NCI-H1092 (cell line): ENCODE results near the gene RBFOX1.

Source experiments
- DNase-seq: peaks from one replicate; lab custom pipeline; 2025; lab: John Stamatoyannopoulos, UW

The RBFOX1 gene

GRCh38 chr16:7334801-7335560 is 2.3 kb downstream of the RBFOX1 start:
- no peak for DNase-seq

- no peak for DNase-seq
Observed at GRCh38 chr16:7335991-7336634, 3.5 kb downstream of the RBFOX1 start.

DNA sequence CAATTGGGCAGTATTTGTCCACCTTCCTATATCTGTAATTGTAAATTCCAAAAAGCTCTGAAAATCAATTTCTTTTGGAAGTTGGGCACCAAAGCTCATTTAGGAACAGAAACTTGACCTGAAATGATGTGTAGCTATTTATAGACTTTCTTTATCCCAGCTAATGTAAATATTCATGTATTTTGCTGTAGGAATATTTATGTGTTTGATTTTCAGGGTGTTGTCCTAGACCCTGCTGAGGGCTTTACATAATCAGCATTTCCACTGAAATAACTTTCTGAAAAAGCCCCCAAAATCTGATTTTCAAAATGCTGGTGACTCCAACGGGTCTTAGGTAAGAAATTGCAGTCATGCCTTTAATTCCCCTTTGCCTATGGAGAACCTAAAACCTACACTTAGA is 4.1 kb downstream of the RBFOX1 start:
- no peak for DNase-seq

DNA sequence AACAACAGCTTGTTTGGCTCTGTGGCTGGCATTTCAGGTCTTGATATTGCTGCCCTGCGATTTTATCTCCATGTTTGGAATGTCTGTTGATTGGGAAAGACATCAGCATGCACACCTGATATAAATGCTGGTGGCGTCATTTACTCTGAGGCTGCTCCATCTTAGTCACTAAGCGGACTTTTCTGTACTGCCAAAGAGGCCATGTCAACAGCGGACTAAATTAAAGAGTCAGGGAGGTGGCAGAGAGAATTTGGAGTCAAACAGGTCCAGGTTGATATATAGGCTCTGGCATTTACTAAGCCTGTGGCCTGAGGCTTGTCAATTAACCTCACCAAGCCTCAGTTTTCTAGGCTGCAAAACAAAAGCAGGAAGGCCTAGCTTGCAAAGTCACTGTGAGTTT is 6.2 kb downstream of the RBFOX1 start:
- DNase-seq, result no peak

DNA sequence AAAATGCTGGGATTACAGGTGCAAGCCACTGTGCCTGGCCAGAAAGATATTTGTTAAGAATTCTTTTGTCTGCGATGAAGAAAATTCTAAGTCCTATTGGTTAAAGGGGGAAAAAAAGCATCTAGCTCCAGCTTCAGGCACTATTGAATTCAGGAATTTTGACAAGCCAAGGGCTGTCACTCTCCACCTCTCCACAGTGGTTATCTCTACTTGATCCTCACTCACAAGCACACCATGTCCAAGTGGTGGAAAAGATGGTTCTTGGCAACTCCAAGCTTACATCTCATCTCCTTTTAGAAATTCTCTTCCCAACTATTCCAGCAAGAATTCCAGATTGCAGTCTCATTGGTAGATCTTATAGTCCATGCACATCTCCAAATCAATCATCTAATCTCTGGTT is 7.1 kb downstream of the RBFOX1 start:
- no peak for DNase-seq

- no peak for DNase-seq
Observed at GRCh38 chr16:7340938-7341337, 8.3 kb downstream of the RBFOX1 start.

GRCh38 chr16:7342598-7342997 is 10.0 kb downstream of the RBFOX1 start:
- DNase-seq, result no peak

- DNase-seq, result no peak
Observed at GRCh38 chr16:7343243-7343642, 10.6 kb downstream of the RBFOX1 start.

DNA sequence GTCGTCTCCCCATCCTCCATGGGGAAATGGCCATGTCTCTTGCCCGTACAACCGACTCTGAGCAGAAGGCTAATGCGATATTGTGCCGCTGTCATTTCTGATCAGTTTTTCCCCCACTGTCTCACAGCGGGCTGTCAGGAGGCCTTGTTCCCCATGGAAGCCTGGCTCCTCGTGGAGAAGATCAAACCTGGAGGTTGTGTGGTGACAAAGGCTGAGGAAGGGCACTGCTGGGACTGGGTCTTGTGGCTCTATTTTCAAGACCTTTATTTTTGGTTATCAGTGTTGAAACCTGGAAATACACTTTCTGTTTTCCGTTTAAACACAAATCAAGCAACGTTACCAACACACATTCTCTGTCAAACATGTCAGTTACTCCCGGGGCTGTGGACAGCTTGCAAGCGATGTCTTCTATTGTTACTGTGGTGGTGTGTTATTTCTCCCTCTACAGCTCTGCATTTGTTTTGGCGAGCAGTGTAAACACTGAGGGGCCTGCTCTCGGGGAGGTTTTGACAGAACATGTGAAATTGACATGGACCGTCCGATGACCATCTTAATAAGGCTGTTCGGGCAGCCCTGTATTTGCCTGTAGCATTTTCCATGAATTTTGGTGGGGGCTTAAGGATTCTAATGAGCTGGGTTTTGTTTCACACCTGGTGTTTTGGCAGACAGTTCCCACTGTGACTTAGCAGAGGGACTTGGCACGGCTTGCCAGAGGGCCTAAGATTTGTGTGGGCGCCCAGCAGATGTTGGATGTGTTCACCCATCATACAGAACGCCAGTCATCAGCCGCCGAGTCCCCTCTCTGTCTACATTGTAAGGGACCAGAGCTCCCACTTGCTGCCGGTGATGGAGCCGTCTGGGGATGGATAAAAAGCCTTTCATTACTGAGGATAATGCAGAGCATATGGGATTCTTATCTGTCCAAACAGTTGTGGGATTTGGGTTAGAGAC is 12.5 kb downstream of the RBFOX1 start:
- DNase-seq, result peak; percentile 73

DNA sequence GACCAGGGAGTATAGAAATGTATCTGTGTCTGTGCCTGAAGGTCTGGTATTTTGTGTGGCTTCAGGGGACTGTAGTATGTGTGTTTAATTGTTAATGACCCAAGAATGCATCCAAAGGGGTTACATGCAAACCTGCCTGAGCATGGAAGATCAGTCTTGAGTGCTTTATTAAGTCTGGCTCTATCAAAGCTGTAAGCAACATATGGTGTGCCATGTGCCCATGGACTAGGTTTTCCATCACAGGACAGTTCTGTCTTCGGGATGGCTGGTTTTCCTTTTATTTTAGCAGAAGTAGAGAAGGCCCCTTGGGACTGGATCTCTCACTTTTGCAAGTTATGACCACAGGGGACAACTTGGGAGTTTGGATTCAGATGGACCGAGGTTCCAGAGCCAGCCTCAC is 18.2 kb downstream of the RBFOX1 start:
- no peak for DNase-seq

- no peak for DNase-seq
Observed at GRCh38 chr16:7351610-7352510, 19.2 kb downstream of the RBFOX1 start.

- no peak for DNase-seq
Observed at GRCh38 chr16:7355758-7356157, 23.1 kb downstream of the RBFOX1 start.

DNA sequence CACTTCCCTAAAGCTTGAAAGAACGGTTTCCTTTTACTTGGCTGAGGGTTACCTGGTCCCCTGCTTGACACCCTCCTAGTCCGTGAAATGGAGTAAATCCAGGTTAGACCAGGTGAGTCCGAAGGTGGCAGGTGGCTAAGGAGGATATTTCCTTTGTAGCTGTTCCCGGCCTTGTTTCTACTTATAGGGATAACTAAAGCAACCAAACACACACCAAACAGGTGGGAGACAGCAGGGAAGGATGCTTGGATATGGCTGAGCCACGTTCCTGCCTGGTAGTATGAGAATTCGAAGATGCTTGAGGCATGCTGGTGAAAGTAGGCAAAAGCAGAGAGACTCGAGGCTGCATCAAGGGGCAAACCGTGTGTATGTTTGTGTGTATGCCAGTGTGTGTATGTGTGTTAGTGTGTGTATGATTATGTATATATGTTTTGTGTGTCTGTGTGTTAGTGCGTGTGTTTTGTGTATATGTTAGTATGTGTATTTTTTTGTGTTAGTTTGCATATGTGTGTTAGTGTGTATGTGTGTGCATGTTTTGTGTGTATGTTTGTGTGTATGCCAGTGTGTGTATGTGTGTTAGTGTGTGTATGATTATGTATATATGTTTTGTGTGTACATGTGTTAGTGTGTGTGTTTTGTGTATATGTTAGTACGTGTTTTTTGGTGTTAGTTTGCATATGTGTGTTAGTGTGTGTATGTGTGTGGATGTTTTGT is 28.9 kb downstream of the RBFOX1 start:
- no peak for DNase-seq

- no peak for DNase-seq
Observed at GRCh38 chr16:7362231-7362630, 29.6 kb downstream of the RBFOX1 start.

- peak; percentile 80 for DNase-seq
Observed at GRCh38 chr16:7363422-7364417, 31.1 kb downstream of the RBFOX1 start.

GRCh38 chr16:7366041-7366440 is 33.4 kb downstream of the RBFOX1 start:
- no peak for DNase-seq

DNA sequence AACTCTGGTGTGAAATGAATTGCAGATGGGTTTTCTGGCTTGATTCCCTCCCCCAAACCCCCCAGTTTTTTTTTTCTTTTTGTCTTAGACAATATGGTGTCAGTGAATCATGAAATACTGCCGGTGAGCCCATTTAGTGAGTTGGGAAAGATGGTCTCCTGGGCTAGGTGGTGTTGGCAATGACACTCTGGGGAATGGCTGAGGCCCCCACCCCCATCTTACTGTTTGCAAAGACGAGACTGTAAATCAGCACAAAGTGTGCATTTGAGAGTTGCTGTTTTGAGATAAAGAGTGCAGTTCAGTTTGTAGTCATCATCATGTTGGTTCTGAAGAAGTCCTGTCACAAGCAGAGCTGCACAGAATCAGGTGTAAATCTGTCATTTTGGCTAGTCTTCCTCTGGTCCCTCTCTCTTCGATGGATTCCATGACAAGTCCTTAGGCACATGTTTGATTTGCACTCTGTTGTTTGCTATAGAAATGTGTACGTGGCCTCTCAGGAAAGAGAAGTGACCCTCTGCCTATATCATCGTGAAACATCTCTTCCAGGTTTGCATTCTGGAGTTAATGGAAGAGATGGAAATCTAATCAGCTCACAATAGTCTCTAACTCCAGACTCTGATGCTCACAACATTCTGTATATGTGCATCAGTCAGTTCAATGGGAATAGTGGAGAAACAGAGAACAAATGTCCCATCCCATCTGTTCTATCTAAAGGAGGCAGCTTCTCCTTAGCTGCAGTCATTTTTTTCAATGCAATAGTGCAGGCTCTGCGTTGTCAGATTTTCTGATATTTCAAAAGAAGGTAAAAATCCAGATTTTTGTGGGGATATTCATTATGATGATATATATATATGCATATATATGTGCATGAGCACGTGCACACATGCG is 34.6 kb downstream of the RBFOX1 start:
- DNase-seq, result no peak

GRCh38 chr16:7369204-7369603 is 36.6 kb downstream of the RBFOX1 start:
- no peak for DNase-seq

DNA sequence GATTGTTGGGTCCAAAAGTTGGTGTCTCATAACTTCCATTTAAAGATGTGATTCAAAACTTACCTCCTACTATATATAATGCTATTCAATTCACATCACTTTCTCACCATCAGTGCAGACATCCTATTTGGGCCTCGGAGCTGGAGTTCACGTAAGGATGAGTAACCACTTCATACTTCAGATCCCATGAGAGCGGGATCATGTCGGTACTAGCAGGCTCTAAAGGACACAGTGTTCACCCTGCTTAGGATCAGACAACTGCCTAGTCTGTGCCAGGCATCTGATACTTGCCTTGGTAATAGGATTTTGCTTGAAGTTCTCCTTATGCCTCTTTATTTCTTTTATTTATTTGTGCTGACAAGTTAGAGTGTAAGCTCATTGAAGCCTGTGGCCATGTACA is 39.5 kb downstream of the RBFOX1 start:
- DNase-seq, result no peak
